CD4-positive, alpha-beta memory T cell (primary cell): ENCODE data around the gene SLC44A1. TPM values are rescaled to one million over a fixed set of nuclear protein-coding genes. Genes with fewer than 3 reads are reported as not detected.

ENCODE experiments used
- CTCF ChIA-PET: fragments of 350-600 bp; sonication (Branson Sonifier 250); formaldehyde crosslinking; loops from one replicate; lab custom pipeline; 2021; ENCODE audit warnings: inconsistent platforms; ENCODE audit not compliant: partially characterized antibody; lab: Charles Lee
- POLR2A ChIA-PET: fragments of 350-600 bp; sonication (Branson Sonifier 250); formaldehyde crosslinking; loops from one replicate; lab custom pipeline; 2021; ENCODE audit not compliant: partially characterized antibody; lab: Charles Lee
- DNase-seq, 5 donors: peaks; one replicate each; pipeline versions ENCODE4 v3.0.0 to v3.0.0-alpha.2; 2020 to 2022; ENCODE audit warnings: mixed read lengths in 1 of 5
- H3K27ac ChIP-seq: one replicate; pipeline ENCODE4 v1.7.0; 2013; ENCODE audit warnings: low read depth, low read length
- H3K27me3 ChIP-seq: 2 replicates; pipeline ENCODE4 v1.7.0; 2013; ENCODE audit warnings: mild to moderate bottlenecking, low read length, moderate library complexity; ENCODE audit not compliant: insufficient read depth
- H3K36me3 ChIP-seq: 2 replicates; pipeline ENCODE4 v1.7.0; 2013; ENCODE audit warnings: mild to moderate bottlenecking, low read length, moderate library complexity; ENCODE audit not compliant: insufficient read depth
- H3K4me1 ChIP-seq: 2 replicates; pipeline ENCODE4 v1.7.0; 2013; ENCODE audit warnings: mild to moderate bottlenecking, low read length, moderate library complexity; ENCODE audit not compliant: insufficient read depth
- H3K4me3 ChIP-seq, 2 donors: one replicate each; pipeline ENCODE4 v1.7.0; 2013; ENCODE audit warnings: low read length in 2 of 2, mild to moderate bottlenecking in 1 of 2
- H3K9me3 ChIP-seq, 2 donors: one replicate each; pipeline ENCODE4 v1.7.0; 2013; ENCODE audit warnings: low read length in 2 of 2, control low read depth in 1 of 2; ENCODE audit not compliant: control insufficient read depth in 1 of 2
- H3K27ac Mint-ChIP-seq, 7 donors: one replicate each; pipeline ENCODE4 v1.8.0; 2020 to 2021; ENCODE audit warnings: mixed read lengths in 7 of 7, mild to moderate bottlenecking in 6 of 7, inconsistent platforms in 3 of 7, moderate library complexity in 3 of 7
- H3K27me3 Mint-ChIP-seq, 2 donors: one replicate each; pipeline ENCODE4 v1.8.0; 2020 to 2021; ENCODE audit warnings: mixed read lengths in 2 of 2
- H3K36me3 Mint-ChIP-seq, 2 donors: one replicate each; pipeline ENCODE4 v1.8.0; 2020 to 2021; ENCODE audit warnings: mixed read lengths in 2 of 2, inconsistent platforms in 1 of 2, mild to moderate bottlenecking in 1 of 2
- H3K4me1 Mint-ChIP-seq, 4 donors: one replicate each; pipeline ENCODE4 v1.8.0; 2020 to 2021; ENCODE audit warnings: mixed read lengths in 4 of 4, mild to moderate bottlenecking in 1 of 4
- H3K4me3 Mint-ChIP-seq, 8 donors: one replicate each; pipeline ENCODE4 v1.8.0; 2020 to 2021; ENCODE audit warnings: mixed read lengths in 8 of 8, mild to moderate bottlenecking in 7 of 8, moderate library complexity in 6 of 8, inconsistent platforms in 3 of 8
- H3K9me3 Mint-ChIP-seq, 8 donors: one replicate each; pipeline ENCODE4 v1.8.0; 2020 to 2021; ENCODE audit warnings: mixed read lengths in 8 of 8, mild to moderate bottlenecking in 5 of 8, inconsistent platforms in 3 of 8, moderate library complexity in 1 of 8
- intact Hi-C: fragments of 100-400 bp; cut with micrococcal nuclease; formaldehyde crosslinking; loops from one replicate; pipeline ENCODE4 v1.15.1; 2023
- polyA plus RNA-seq, 2 donors: library from polyadenylated mRNA; unstranded; fragments of 300-500 nt; fragmentation: Illumina TruSeq; gene quantifications; one replicate each; pipeline ENCODE4 v1.2.3, GENCODE V29; 2021
- total RNA-seq, 2 experiments: library from RNA; stranded (reverse); gene quantifications; one replicate each; pipeline ENCODE4 v1.2.3, GENCODE V29; 2021

Gene SLC44A1
- total and polyA plus RNA-seq, 4 experiments from 2014 or later, result 13.7 to 33.3 (median 17.4) TPM

DNA sequence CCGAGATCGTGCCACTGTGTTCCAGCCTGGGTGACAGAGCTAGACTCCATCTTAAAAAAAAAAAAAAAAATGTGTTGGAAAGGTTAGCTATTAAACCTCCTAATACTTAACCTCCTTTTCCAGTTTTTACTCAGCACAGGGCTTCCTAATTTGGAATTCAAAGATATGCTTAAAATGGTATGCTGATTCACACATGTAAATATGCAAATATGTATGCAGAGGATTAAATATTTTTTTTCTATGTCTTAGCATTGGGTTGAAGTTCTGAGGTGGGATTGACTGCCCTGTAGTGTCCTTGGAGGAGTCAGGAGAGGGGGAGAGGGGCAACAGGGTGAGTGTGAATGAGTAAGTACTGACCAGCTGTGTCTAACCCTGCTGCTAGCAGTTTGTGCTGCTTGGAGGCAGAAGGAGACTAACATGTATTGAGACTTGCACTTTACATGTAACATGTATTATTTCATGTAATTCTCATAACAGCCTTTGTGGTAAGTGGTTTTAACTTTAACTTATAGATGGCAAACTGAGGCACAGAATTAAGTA is 63.2 kb downstream of the SLC44A1 start:
- intact Hi-C loops, result no loop called here
- no peak overlapping the region for H3K27ac Mint-ChIP-seq
- H3K4me1 Mint-ChIP-seq, result peaks cover 0 to 5% (median 2%) of the 10 kb centered on the region in 4 donors
- H3K4me1 ChIP-seq, result no peaks in the 10 kb centered on the region
- no peak overlapping the region for H3K4me3 ChIP-seq
- no peaks in the 10 kb centered on the region for H3K27me3 Mint-ChIP-seq
- H3K9me3 Mint-ChIP-seq, result peaks cover 0 to 2% (median 0%) of the 10 kb centered on the region in 8 donors
- no peaks in the 10 kb centered on the region for H3K36me3 ChIP-seq
- H3K4me3 Mint-ChIP-seq, result no peak overlapping the region
- ChIA-PET CTCF (interaction anchor here (0.5 kb wide), 1 partner anchor 353 kb away, joined by 3 read pairs; no protein-coding TSS in a partner anchor), POLR2A (no interaction called here)
- DNase-seq, result no peak
- H3K27me3 ChIP-seq, result no peaks in the 10 kb centered on the region
- no peak overlapping the region for H3K27ac ChIP-seq
- peaks cover 7 to 18% of the 10 kb centered on the region in 2 donors for H3K36me3 Mint-ChIP-seq
- no peaks in the 10 kb centered on the region for H3K9me3 ChIP-seq

GRCh38 chr9:105308461-105309341 is 64.2 kb downstream of the SLC44A1 start:
- Histone ChIP-seq H3K9me3 (no peaks in the 10 kb centered on the region), H3K27me3 (no peaks in the 10 kb centered on the region), H3K4me3 (no peak overlapping the region), H3K36me3 (no peaks in the 10 kb centered on the region), H3K27ac (no peak overlapping the region), H3K4me1 (no peaks in the 10 kb centered on the region)
- CTCF ChIA-PET, result interaction anchor here (1.0 kb wide), 1 partner anchor 24 kb away, joined by 3 read pairs; no protein-coding TSS in a partner anchor
- no peak for DNase-seq
- H3K27me3 Mint-ChIP-seq, result no peaks in the 10 kb centered on the region
- intact Hi-C loops, result no loop called here
- peaks cover 0 to 5% (median 2%) of the 10 kb centered on the region in 4 donors for H3K4me1 Mint-ChIP-seq
- H3K27ac Mint-ChIP-seq, result no peak overlapping the region
- H3K4me3 Mint-ChIP-seq, result no peak overlapping the region
- H3K36me3 Mint-ChIP-seq, result peaks cover 7 to 16% of the 10 kb centered on the region in 2 donors
- POLR2A ChIA-PET, result no interaction called here
- H3K9me3 Mint-ChIP-seq, result peaks cover 0 to 2% (median 0%) of the 10 kb centered on the region in 8 donors

DNA sequence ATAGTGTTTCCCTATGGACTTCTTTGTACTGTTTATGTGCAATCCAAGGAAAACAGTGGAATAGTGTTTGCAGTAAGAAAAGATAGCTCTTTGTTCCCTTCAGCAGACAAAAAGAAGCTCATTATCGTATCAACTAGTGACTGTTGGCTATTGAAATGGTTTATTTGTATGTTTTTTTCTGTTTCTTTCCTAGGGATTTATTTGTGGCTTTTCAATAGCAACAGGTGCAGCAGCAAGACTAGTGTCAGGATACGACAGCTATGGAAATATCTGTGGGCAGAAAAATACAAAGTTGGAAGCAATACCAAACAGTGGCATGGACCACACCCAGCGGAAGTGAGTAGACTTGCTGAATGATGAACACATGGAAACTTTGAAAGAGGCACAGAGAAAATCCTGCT is 65.1 kb downstream of the SLC44A1 start:
- H3K4me3 Mint-ChIP-seq, result no peak overlapping the region
- POLR2A ChIA-PET, result no interaction called here
- no peaks in the 10 kb centered on the region for H3K27me3 ChIP-seq
- no peaks in the 10 kb centered on the region for H3K4me1 ChIP-seq
- H3K27ac ChIP-seq, result no peak overlapping the region
- DNase-seq, result no peak
- H3K9me3 ChIP-seq, result no peaks in the 10 kb centered on the region
- no peak overlapping the region for H3K27ac Mint-ChIP-seq
- CTCF ChIA-PET, result interaction anchor here (1.0 kb wide), 1 partner anchor 25 kb away, joined by 3 read pairs; no protein-coding TSS in a partner anchor
- peaks cover 7 to 18% of the 10 kb centered on the region in 2 donors for H3K36me3 Mint-ChIP-seq
- intact Hi-C loops, result no loop called here
- no peaks in the 10 kb centered on the region for H3K36me3 ChIP-seq
- H3K9me3 Mint-ChIP-seq, result peaks cover 0 to 2% (median 0%) of the 10 kb centered on the region in 8 donors
- H3K4me1 Mint-ChIP-seq, result peaks cover 0 to 5% (median 2%) of the 10 kb centered on the region in 4 donors
- H3K4me3 ChIP-seq, result no peak overlapping the region
- no peaks in the 10 kb centered on the region for H3K27me3 Mint-ChIP-seq

GRCh38 chr9:105311306-105311705 is 66.9 kb downstream of the SLC44A1 start:
- no peak overlapping the region for H3K27ac ChIP-seq
- no peak overlapping the region for H3K27ac Mint-ChIP-seq
- peaks cover 0 to 2% (median 0%) of the 10 kb centered on the region in 8 donors for H3K9me3 Mint-ChIP-seq
- no peaks in the 10 kb centered on the region for H3K36me3 ChIP-seq
- H3K4me1 Mint-ChIP-seq, result peaks cover 0 to 5% (median 2%) of the 10 kb centered on the region in 4 donors
- ChIA-PET POLR2A (no interaction called here), CTCF (no interaction called here)
- H3K27me3 ChIP-seq, result no peaks in the 10 kb centered on the region
- no peak overlapping the region for H3K4me3 ChIP-seq
- DNase-seq, result no peak
- no peaks in the 10 kb centered on the region for H3K4me1 ChIP-seq
- H3K4me3 Mint-ChIP-seq, result no peak overlapping the region
- H3K36me3 Mint-ChIP-seq, result peaks cover 5 to 21% of the 10 kb centered on the region in 2 donors
- intact Hi-C loops, result no loop called here
- H3K27me3 Mint-ChIP-seq, result no peaks in the 10 kb centered on the region
- H3K9me3 ChIP-seq, result no peaks in the 10 kb centered on the region

GRCh38 chr9:105313238-105313637 is 68.8 kb downstream of the SLC44A1 start:
- Histone ChIP-seq H3K36me3 (no peaks in the 10 kb centered on the region), H3K27ac (no peak overlapping the region), H3K4me3 (no peak overlapping the region), H3K4me1 (no peaks in the 10 kb centered on the region), H3K9me3 (no peaks in the 10 kb centered on the region), H3K27me3 (no peaks in the 10 kb centered on the region)
- ChIA-PET CTCF (interaction anchor here (0.6 kb wide), 1 partner anchor 224 kb away, joined by 3 read pairs; no protein-coding TSS in a partner anchor), POLR2A (no interaction called here)
- no peak overlapping the region for H3K4me3 Mint-ChIP-seq
- H3K27ac Mint-ChIP-seq, result no peak overlapping the region
- peaks cover 0 to 2% (median 0%) of the 10 kb centered on the region in 8 donors for H3K9me3 Mint-ChIP-seq
- peaks cover 16 to 36% of the 10 kb centered on the region in 2 donors for H3K36me3 Mint-ChIP-seq
- H3K4me1 Mint-ChIP-seq, result peaks cover 0 to 4% (median 2%) of the 10 kb centered on the region in 4 donors
- intact Hi-C loops, result no loop called here
- DNase-seq, result no peak
- no peaks in the 10 kb centered on the region for H3K27me3 Mint-ChIP-seq

DNA sequence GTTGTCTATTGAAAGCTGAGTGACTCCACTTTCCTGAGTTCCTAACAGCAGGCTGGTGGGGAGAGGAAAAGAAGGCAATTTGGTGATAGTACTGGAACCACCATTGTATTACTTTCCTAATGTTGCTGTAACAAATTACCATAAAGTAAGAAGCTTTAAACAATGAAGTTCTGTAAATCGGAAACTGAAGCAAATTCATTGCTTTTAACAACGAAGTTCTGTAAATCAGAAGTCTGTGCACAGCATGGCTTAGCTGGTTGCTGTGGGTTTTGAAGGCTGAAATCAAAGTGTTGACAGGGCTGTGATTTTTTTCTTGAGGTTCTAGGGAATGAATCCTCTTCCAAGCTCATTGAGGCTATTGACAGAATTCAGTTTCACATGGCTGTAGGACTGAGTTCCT is 72.3 kb downstream of the SLC44A1 start:
- H3K9me3 ChIP-seq, result no peaks in the 10 kb centered on the region
- no peak overlapping the region for H3K4me3 ChIP-seq
- no peak overlapping the region for H3K27ac ChIP-seq
- H3K4me1 ChIP-seq, result no peaks in the 10 kb centered on the region
- no peak overlapping the region for H3K27ac Mint-ChIP-seq
- H3K4me3 Mint-ChIP-seq, result no peak overlapping the region
- peaks cover 0 to 2% (median 0%) of the 10 kb centered on the region in 4 donors for H3K4me1 Mint-ChIP-seq
- H3K36me3 ChIP-seq, result no peaks in the 10 kb centered on the region
- peaks cover 23 to 36% of the 10 kb centered on the region in 2 donors for H3K36me3 Mint-ChIP-seq
- peaks cover 0 to 2% (median 0%) of the 10 kb centered on the region in 8 donors for H3K9me3 Mint-ChIP-seq
- H3K27me3 ChIP-seq, result no peaks in the 10 kb centered on the region
- intact Hi-C loops, result no loop called here
- ChIA-PET POLR2A (no interaction called here), CTCF (no interaction called here)
- no peak for DNase-seq
- no peaks in the 10 kb centered on the region for H3K27me3 Mint-ChIP-seq

- Histone ChIP-seq H3K36me3 (no peaks in the 10 kb centered on the region), H3K27me3 (no peaks in the 10 kb centered on the region), H3K4me1 (no peaks in the 10 kb centered on the region), H3K9me3 (no peaks in the 10 kb centered on the region), H3K27ac (no peak overlapping the region), H3K4me3 (no peak overlapping the region)
- H3K36me3 Mint-ChIP-seq, result peaks cover 20 to 27% of the 10 kb centered on the region in 2 donors
- intact Hi-C loops, result no loop called here
- H3K27ac Mint-ChIP-seq, result no peak overlapping the region
- H3K4me1 Mint-ChIP-seq, result no peaks in the 10 kb centered on the region
- H3K9me3 Mint-ChIP-seq, result no peaks in the 10 kb centered on the region
- H3K27me3 Mint-ChIP-seq, result no peaks in the 10 kb centered on the region
- DNase-seq, result no peak
- no peak overlapping the region for H3K4me3 Mint-ChIP-seq
- CTCF ChIA-PET, result no interaction called here
- POLR2A ChIA-PET, result no interaction called here
Measured at GRCh38 chr9:105318729-105319191, 74.3 kb downstream of the SLC44A1 start.
